BLaER1 (cell line): Measurements from ENCODE around the gene FOSL1.

Experiments
- H3K27ac ChIP-seq: shearing (Covaris generic); formaldehyde crosslinking; 2 replicates; pipeline ENCODE4 v1.8.1; 2022
- H3K27me3 ChIP-seq: shearing (Covaris generic); formaldehyde crosslinking; 2 replicates; pipeline ENCODE4 v1.8.1; 2022
- H3K36me3 ChIP-seq: shearing (Covaris generic); formaldehyde crosslinking; 2 replicates; pipeline ENCODE4 v1.8.1; 2022
- H3K4me1 ChIP-seq: shearing (Covaris generic); formaldehyde crosslinking; 2 replicates; pipeline ENCODE4 v1.8.1; 2022
- H3K4me2 ChIP-seq: shearing (Covaris generic); formaldehyde crosslinking; 2 replicates; pipeline ENCODE4 v1.8.1; 2022
- H3K4me3 ChIP-seq: shearing (Covaris generic); formaldehyde crosslinking; 2 replicates; pipeline ENCODE4 v1.8.1; 2022
- H3K9ac ChIP-seq: shearing (Covaris generic); formaldehyde crosslinking; 2 replicates; pipeline ENCODE4 v1.8.1; 2022
- H3K9me3 ChIP-seq: shearing (Covaris generic); formaldehyde crosslinking; 2 replicates; pipeline ENCODE4 v1.8.1; 2022
- H4K20me1 ChIP-seq: shearing (Covaris generic); formaldehyde crosslinking; 2 replicates; pipeline ENCODE4 v1.8.1; 2022
- Cebpa-rat ChIP-seq: shearing (Covaris generic); IDR thresholded peaks from 2 replicates; pipeline ENCODE4 v1.8.1; 2022

Gene FOSL1

GRCh38 chr11:65854852-65855837, 45.0 kb downstream of the FOSL1 start:
- Histone ChIP-seq H3K36me3 (peaks cover 66% of the 10 kb centered on the region), H4K20me1 (peaks cover 78% of the 10 kb centered on the region), H3K9ac (peak overlapping the region; percentile 96; the same call in 1 of the 2 replicates), H3K4me1 (peaks cover 33% of the 10 kb centered on the region), H3K27ac (no peak overlapping the region), H3K4me3 (peak overlapping the region; percentile 91; the same call in 1 of the 2 replicates), H3K4me2 (peak overlapping the region; percentile 84), H3K27me3 (no peaks in the 10 kb centered on the region), H3K9me3 (peaks cover 15% of the 10 kb centered on the region)
- no peak for TF ChIP-seq Cebpa-rat

DNA sequence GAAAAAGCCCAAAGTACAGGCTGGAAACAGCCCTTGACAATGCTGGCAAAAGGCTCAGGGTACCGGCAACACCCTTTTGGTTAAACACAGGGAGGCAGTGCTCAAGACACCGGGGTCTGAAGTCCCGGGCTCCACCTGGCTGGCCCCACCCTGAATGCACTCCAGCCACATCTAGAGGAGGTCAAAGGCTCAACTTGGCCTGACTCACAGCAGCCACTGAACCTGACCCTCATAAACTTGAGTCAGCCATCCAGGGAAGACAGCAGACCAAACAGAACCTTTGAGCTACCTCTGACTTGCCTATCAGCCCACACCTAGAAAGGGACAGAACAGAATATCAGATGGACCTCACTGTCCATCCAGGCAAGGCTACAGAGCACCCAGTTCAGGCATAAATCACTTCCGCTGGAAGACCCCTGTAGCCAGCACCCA, 46.0 kb downstream of the FOSL1 start:
- no peaks in the 10 kb centered on the region for H3K27me3 ChIP-seq
- H3K9me3 ChIP-seq = peaks cover 15% of the 10 kb centered on the region
- H3K4me2 ChIP-seq = no peak overlapping the region
- peaks cover 88% of the 10 kb centered on the region for H4K20me1 ChIP-seq
- peaks cover 28% of the 10 kb centered on the region for H3K4me1 ChIP-seq
- peaks cover 66% of the 10 kb centered on the region for H3K36me3 ChIP-seq
- no peak overlapping the region for H3K27ac ChIP-seq
- TF ChIP-seq Cebpa-rat = no peak
- no peak overlapping the region for H3K4me3 ChIP-seq
- H3K9ac ChIP-seq = no peak overlapping the region

GRCh38 chr11:65853246-65853979, 46.8 kb downstream of the FOSL1 start:
- Histone ChIP-seq H3K9ac (no peak overlapping the region), H3K4me1 (peaks cover 22% of the 10 kb centered on the region), H3K27ac (no peak overlapping the region), H3K9me3 (peaks cover 15% of the 10 kb centered on the region), H3K4me2 (no peak overlapping the region), H3K4me3 (no peak overlapping the region), H3K36me3 (peaks cover 66% of the 10 kb centered on the region), H3K27me3 (no peaks in the 10 kb centered on the region), H4K20me1 (peaks cover 92% of the 10 kb centered on the region)
- no peak for TF ChIP-seq Cebpa-rat

DNA sequence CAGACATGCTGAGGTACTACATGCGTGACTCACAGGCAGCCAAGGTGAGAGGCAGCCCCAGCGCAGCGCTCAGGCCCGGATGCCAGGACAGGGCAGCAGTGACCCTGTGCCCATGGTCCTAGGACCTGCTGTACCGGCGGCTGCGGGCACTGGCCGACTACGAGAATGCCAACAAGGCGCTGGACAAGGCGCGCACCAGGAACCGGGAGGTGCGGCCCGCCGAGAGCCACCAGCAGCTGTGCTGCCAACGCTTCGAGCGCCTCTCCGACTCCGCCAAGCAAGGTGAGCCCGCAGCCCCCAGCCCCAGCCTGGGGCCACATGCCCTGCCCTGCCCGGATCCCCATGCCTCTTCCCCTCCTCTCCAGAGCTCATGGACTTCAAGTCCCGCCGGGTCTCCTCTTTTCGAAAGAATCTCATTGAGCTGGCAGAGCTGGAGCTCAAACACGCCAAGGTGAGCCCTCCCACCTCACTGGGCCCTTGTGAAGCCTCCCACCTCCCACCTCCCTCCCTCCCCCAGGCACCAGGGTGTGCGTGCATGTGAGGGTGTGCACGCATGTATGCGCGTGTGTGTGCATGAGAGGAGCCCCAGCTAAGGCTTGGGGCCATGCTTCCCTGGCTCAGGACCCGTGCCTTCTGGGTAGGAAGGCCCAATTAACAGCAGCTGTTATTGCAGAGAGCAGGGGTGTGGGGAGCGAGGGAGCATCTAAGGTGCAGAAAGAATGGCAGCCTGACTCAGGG, 47.5 kb downstream of the FOSL1 start:
- TF ChIP-seq Cebpa-rat = no peak
- no peak overlapping the region for H3K4me3 ChIP-seq
- no peak overlapping the region for H3K9ac ChIP-seq
- peaks cover 66% of the 10 kb centered on the region for H3K36me3 ChIP-seq
- no peak overlapping the region for H3K4me2 ChIP-seq
- no peaks in the 10 kb centered on the region for H3K27me3 ChIP-seq
- H3K4me1 ChIP-seq = peaks cover 22% of the 10 kb centered on the region
- peaks cover 93% of the 10 kb centered on the region for H4K20me1 ChIP-seq
- peaks cover 15% of the 10 kb centered on the region for H3K9me3 ChIP-seq
- H3K27ac ChIP-seq = no peak overlapping the region

DNA sequence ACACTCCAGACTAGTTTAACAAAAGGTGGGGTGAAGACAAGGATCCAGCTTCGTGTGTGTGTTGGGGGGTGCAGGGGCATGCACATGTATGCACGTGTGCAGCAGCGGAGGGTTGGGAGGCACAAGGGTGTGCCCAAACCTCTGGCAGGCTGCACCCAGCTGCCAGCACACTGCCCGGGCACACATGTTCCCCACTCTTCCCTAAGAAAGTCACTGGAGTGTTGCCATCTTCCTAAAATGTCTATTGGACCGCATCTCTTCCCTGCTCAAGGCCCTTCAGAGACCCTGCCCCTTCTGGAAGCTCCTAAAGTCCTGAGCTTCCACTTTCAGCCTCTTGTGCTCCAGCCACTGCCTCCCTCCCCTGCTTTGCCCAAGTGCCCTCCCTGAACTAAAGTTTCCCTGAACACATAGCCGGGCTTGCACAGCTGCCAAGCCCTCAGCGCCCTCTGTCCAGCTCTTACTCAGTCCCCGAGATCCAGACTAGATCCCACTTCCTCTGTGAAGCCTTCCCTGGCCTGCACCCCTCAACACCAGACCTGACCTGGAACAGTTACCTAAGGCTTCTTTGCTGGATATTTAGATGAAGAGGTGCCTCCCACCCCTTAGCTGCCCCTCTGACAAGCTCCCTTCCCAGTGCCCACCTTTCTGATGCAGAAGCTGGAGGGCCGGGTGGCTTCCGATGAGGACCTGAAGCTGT, 48.2 kb downstream of the FOSL1 start:
- Histone ChIP-seq H3K4me1 (peaks cover 22% of the 10 kb centered on the region), H3K36me3 (peaks cover 66% of the 10 kb centered on the region), H3K27me3 (no peaks in the 10 kb centered on the region), H3K9ac (no peak overlapping the region), H3K27ac (no peak overlapping the region), H3K9me3 (peaks cover 15% of the 10 kb centered on the region), H3K4me3 (no peak overlapping the region), H3K4me2 (no peak overlapping the region), H4K20me1 (peaks cover 86% of the 10 kb centered on the region)
- no peak for TF ChIP-seq Cebpa-rat

DNA sequence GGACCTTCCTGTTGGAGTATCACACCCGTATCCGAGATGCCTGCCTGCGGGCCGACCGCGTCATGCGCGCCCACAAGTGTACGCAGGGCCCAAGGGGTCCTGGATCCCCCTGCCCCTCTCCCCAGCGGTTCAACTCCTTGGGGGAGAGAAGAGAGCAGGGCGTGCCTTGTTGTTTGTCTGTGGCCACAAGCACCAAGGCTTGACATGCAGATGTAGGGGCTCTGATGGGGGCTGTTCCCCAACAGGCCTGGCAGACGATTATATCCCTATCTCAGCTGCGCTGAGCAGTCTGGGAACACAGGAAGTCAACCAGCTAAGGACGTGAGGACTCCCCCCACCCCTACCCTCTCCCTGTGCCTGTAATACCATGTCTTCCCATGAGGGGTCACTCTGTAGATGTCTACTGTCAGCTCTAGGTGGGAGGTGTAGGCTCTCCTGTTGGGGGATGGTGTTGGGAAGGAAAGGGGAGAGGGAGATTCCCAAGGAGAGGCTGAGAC, 49.1 kb downstream of the FOSL1 start:
- no peak overlapping the region for H3K9ac ChIP-seq
- peaks cover 15% of the 10 kb centered on the region for H3K4me1 ChIP-seq
- peaks cover 59% of the 10 kb centered on the region for H3K36me3 ChIP-seq
- H3K27ac ChIP-seq = no peak overlapping the region
- H3K4me2 ChIP-seq = no peak overlapping the region
- H3K9me3 ChIP-seq = peaks cover 15% of the 10 kb centered on the region
- no peaks in the 10 kb centered on the region for H3K27me3 ChIP-seq
- H4K20me1 ChIP-seq = peaks cover 78% of the 10 kb centered on the region
- no peak overlapping the region for H3K4me3 ChIP-seq
- no peak for TF ChIP-seq Cebpa-rat

DNA sequence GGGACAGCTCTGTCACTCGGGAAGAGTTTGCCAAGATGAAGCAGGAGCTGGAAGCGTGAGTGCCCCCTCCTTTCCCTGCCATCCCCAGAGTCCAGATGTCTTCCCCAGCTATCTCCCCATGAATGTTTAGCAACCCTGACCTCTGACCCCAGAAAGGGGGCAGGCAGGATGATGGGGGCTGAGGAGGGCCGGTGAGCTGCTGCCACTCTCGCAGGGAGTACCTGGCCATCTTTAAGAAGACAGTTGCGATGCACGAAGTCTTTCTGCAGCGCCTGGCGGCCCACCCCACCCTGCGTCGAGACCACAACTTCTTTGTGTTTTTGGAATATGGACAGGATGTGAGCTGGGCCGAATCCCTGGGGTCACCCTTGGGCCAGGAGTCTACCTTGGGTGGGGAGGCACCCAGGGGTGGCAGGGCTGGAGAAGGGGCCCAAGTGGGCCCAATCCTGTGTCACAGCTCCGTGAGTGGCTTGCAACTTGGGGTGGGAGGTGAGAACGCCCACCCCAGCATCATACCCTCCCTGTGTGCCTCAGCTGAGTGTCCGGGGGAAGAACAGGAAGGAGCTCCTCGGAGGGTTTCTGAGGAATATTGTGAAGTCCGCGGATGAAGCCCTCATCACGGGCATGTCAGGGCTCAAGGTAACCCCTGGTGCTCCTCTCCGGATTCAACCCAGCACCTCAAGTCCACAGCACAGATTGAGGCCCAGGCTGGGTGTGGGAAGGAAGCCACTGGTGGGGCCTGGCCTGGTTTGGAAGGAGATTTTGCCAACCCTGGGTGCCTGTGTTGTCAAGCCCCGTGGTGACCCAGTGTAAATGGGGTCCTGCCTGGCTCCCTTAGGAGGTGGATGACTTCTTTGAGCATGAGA, 49.7 kb downstream of the FOSL1 start:
- Histone ChIP-seq H3K27me3 (no peaks in the 10 kb centered on the region), H3K4me1 (peaks cover 8% of the 10 kb centered on the region), H3K4me2 (no peak overlapping the region), H3K9me3 (peaks cover 15% of the 10 kb centered on the region), H3K9ac (no peak overlapping the region), H3K27ac (no peak overlapping the region), H3K4me3 (no peak overlapping the region), H3K36me3 (peaks cover 53% of the 10 kb centered on the region), H4K20me1 (peaks cover 71% of the 10 kb centered on the region)
- TF ChIP-seq Cebpa-rat = no peak

DNA sequence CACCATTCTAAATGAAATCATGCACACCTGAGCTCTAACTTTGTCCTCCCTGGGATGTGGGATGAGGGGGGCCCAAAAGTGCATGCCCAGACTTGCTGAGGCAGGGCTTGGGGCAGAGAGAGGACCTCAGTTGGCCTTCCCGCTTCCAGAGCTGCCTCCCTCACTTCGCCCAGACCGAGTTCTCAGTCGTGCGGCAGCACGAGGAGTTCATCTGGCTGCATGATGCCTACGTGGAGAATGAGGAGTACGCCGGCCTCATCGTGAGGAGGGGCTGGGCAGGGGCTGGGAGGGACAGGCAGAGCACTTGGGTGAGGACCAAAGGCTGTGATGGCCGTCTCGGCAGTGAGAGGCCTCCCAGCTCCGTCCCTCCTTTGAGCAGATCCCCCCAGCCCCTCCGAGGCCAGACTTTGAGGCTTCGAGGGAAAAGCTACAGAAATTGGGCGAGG, 50.4 kb downstream of the FOSL1 start:
- Histone ChIP-seq H3K36me3 (peaks cover 46% of the 10 kb centered on the region), H4K20me1 (peaks cover 64% of the 10 kb centered on the region), H3K4me2 (no peak overlapping the region), H3K27me3 (no peaks in the 10 kb centered on the region), H3K4me1 (peaks cover 2% of the 10 kb centered on the region), H3K27ac (no peak overlapping the region), H3K4me3 (no peak overlapping the region), H3K9me3 (peaks cover 15% of the 10 kb centered on the region), H3K9ac (no peak overlapping the region)
- TF ChIP-seq Cebpa-rat = no peak
